Panc1 (cell line): ENCODE data around the gene CTDSP1. TPM values are rescaled to one million over a fixed set of nuclear protein-coding genes. Genes with fewer than 3 reads are reported as not detected.

Experiments used
- ATAC-seq: fragments of 200-7000 bp; cut with Tn5 transposase; 2 replicates; pipeline ENCODE4 v1.9.1; 2020; ENCODE audit warnings: mild to moderate bottlenecking, moderate library complexity
- BruUV-seq: library from RNA; stranded (reverse); fragments of 400-500 nt; replicated peaks from 2 replicates; lab custom pipeline; 2021; lab: Mats Ljungman, UMichigan
- CTCF ChIA-PET: fragments of 300-600 bp; sonication (Branson Sonifier 250); formaldehyde crosslinking; loops from one replicate; lab custom pipeline; 2022; ENCODE audit warnings: antibody characterized with exemption; lab: Charles Lee
- POLR2A ChIA-PET: fragments of 300-600 bp; sonication (Branson Sonifier 250); formaldehyde crosslinking; loops from one replicate; lab custom pipeline; 2022; ENCODE audit warnings: antibody characterized with exemption; lab: Charles Lee
- DNase-seq: peaks from one replicate; pipeline ENCODE4 v3.0.0-alpha.2; 2010; ENCODE audit warnings: low read depth, low spot score
- H3K27ac ChIP-seq: 2 replicates; pipeline ENCODE4 v1.5.1; 2011; ENCODE audit warnings: mild to moderate bottlenecking, low read length, inconsistent platforms
- H3K27me3 ChIP-seq: fragments of 200-500 bp; sonication (Bioruptor generic); 2 replicates; pipeline ENCODE4 v1.6.0; 2014; ENCODE audit warnings: low read length, inconsistent platforms; ENCODE audit not compliant: control insufficient read depth, insufficient read depth
- H3K36me3 ChIP-seq: fragments of 200-500 bp; sonication (Bioruptor generic); 2 replicates; pipeline ENCODE4 v1.5.1; 2014; ENCODE audit warnings: inconsistent platforms, mild to moderate bottlenecking, low read length, moderate library complexity; ENCODE audit not compliant: control insufficient read depth, insufficient read depth
- H3K4me1 ChIP-seq: 2 replicates; pipeline ENCODE4 v1.5.1; 2011; ENCODE audit warnings: inconsistent platforms, mild to moderate bottlenecking, low read length, moderate library complexity; ENCODE audit not compliant: control insufficient read depth, insufficient read depth
- H3K4me3 ChIP-seq, 2 experiments: 2 replicates each; pipeline ENCODE4 v1.5.1; 2011 to 2012; ENCODE audit warnings: low read depth in 2 of 2, low read length in 2 of 2, mild to moderate bottlenecking in 2 of 2, inconsistent platforms in 1 of 2, moderate library complexity in 1 of 2
- H3K9me3 ChIP-seq: fragments of 200-500 bp; sonication (Bioruptor generic); 2 replicates; pipeline ENCODE4 v1.5.1; 2014; ENCODE audit warnings: low read depth, mild to moderate bottlenecking, inconsistent platforms, low read length, moderate library complexity; ENCODE audit not compliant: control insufficient read depth, insufficient read depth
- CTCF ChIP-seq: fragments of 450-650 bp; IDR thresholded peaks from 2 replicates; pipeline ENCODE4 v1.5.1; 2017; ENCODE audit warnings: mild to moderate bottlenecking
- POLR2AphosphoS5 ChIP-seq: IDR thresholded peaks from 2 replicates; pipeline ENCODE4 v1.6.1; 2012; ENCODE audit warnings: mild to moderate bottlenecking, low read depth, low read length, moderate library complexity
- REST ChIP-seq, 2 experiments: IDR thresholded peaks; 2 replicates each; pipeline ENCODE4 v1.6.1; 2011 to 2012; ENCODE audit warnings: low read depth in 2 of 2, control low read depth in 1 of 2, low read length in 1 of 2, mild to moderate bottlenecking in 1 of 2, moderate library complexity in 1 of 2; ENCODE audit not compliant: insufficient read depth in 1 of 2
- SIN3A ChIP-seq: IDR thresholded peaks from 2 replicates; pipeline ENCODE4 v1.6.1; 2012; ENCODE audit warnings: low read depth, mild to moderate bottlenecking, low read length, moderate library complexity, borderline replicate concordance; ENCODE audit not compliant: insufficient read depth
- TCF7L2 ChIP-seq: IDR thresholded peaks from 2 replicates; pipeline ENCODE4 v1.6.1; 2011; ENCODE audit warnings: mild to moderate bottlenecking, low read depth, low read length, inconsistent platforms
- in situ Hi-C: cut with HindIII; loops from 2 replicates; pipeline ENCODE4 v1.10.0; 2016; ENCODE audit warnings: low sequenced_read_pairs, low pct_unique_long_range_greater_than_20kb
- intact Hi-C: fragments of 100-400 bp; cut with micrococcal nuclease; formaldehyde crosslinking; loops from one replicate; pipeline ENCODE4 v1.10.0; 2022; ENCODE audit not compliant: unreplicated experiment
- total RNA-seq: library from RNA; stranded (reverse); gene quantifications from one replicate; pipeline ENCODE4 v1.2.1, GENCODE V29; 2021; ENCODE audit not compliant: unreplicated experiment

The CTDSP1 gene
- total RNA-seq, 1 experiment from 2014 or later: 128 TPM

GRCh38 chr2:218395456-218395825, 4.2 kb upstream of the CTDSP1 start:
- Histone ChIP-seq H3K27ac (peak overlapping the region; percentile 99), H3K4me3 (peak overlapping the region; percentile 72 to 76), H3K9me3 (no peaks in the 10 kb centered on the region), H3K36me3 (no peaks in the 10 kb centered on the region; the same call in 1 of the 2 replicates), H3K27me3 (no peaks in the 10 kb centered on the region), H3K4me1 (peaks cover 24% of the 10 kb centered on the region)
- TF ChIP-seq REST (IDR thresholded peaks at IDR 0.05; ENCODE audit: insufficient read depth in 1 of 2, low read depth in 2 of 2, low read length in 1 of 2) (no peak), CTCF (no peak), TCF7L2 (no peak), SIN3A (no peak), POLR2AphosphoS5 (no peak)
- in situ Hi-C loops: no loop called here
- ChIA-PET POLR2A (no interaction called here), CTCF (interaction anchor here (1.0 kb wide), 1 partner anchor 108 kb away, joined by 5 read pairs; no protein-coding TSS in a partner anchor)
- DNase-seq (no peak), ATAC-seq (no peak)
- BruUV-seq: no TSS peak
- intact Hi-C loops: no loop called here

- CTCF ChIA-PET: interaction anchor here (0.6 to 1.0 kb wide), 7 partner anchors 27 to 109 kb away, joined by 3 to 7 read pairs (median 4); no protein-coding TSS in a partner anchor
- TF ChIP-seq POLR2AphosphoS5: peak; percentile 78
- peak; percentile 97 for TF ChIP-seq CTCF
- no peak for TF ChIP-seq REST (IDR thresholded peaks at IDR 0.05; ENCODE audit: insufficient read depth in 1 of 2, low read depth in 2 of 2, low read length in 1 of 2)
- TF ChIP-seq SIN3A: peak; percentile 89; the same call in 1 of the 2 replicates
- peak; percentile 70 for ATAC-seq
- H3K27me3 ChIP-seq: no peaks in the 10 kb centered on the region
- peaks cover 25% of the 10 kb centered on the region for H3K4me1 ChIP-seq
- in situ Hi-C loops: no loop called here
- no peaks in the 10 kb centered on the region; the same call in 1 of the 2 replicates for H3K36me3 ChIP-seq
- BruUV-seq: no TSS peak
- peak overlapping the region; percentile 72 to 76 for H3K4me3 ChIP-seq
- intact Hi-C loops: loop anchor here (2.0 kb wide), 1 partner anchor 95 kb away; no protein-coding TSS in a partner anchor
- DNase-seq: no peak
- no peaks in the 10 kb centered on the region for H3K9me3 ChIP-seq
- POLR2A ChIA-PET: interaction anchor here (0.6 to 0.7 kb wide), 3 partner anchors 11 to 109 kb away, joined by 4 to 8 read pairs (median 4); no protein-coding TSS in a partner anchor
- peak overlapping the region; percentile 99 for H3K27ac ChIP-seq
Measured at GRCh38 chr2:218395826-218396687, 3.6 kb upstream of the CTDSP1 start.
